IPS-20b (cell line): ENCODE data around the gene TUBB4B.

Source experiments
- H3K27ac ChIP-seq: one replicate; pipeline ENCODE4 v1.5.1; 2013; ENCODE audit warnings: low read length
- H3K27me3 ChIP-seq: 2 replicates; pipeline ENCODE4 v1.6.1; 2013; ENCODE audit warnings: mild to moderate bottlenecking, low read length, inconsistent platforms; ENCODE audit not compliant: insufficient read depth
- H3K36me3 ChIP-seq: 2 replicates; pipeline ENCODE4 v1.6.1; 2013; ENCODE audit warnings: low read depth, mild to moderate bottlenecking, inconsistent platforms, low read length, moderate library complexity; ENCODE audit not compliant: insufficient read depth
- H3K4me1 ChIP-seq: 2 replicates; pipeline ENCODE4 v1.6.1; 2013; ENCODE audit warnings: mild to moderate bottlenecking, control low read depth, inconsistent platforms, low read length, moderate library complexity; ENCODE audit not compliant: insufficient read depth
- H3K4me3 ChIP-seq: 2 replicates; pipeline ENCODE4 v1.5.1; 2013; ENCODE audit warnings: mild to moderate bottlenecking, low read length, inconsistent platforms
- H3K9ac ChIP-seq: 2 replicates; pipeline ENCODE4 v1.6.1; 2013; ENCODE audit warnings: low read depth, mild to moderate bottlenecking, inconsistent platforms, low read length, moderate library complexity
- H3K9me3 ChIP-seq: 2 replicates; pipeline ENCODE4 v1.6.1; 2013; ENCODE audit warnings: mild to moderate bottlenecking, low read depth, low read length, inconsistent platforms; ENCODE audit not compliant: insufficient read depth

TUBB4B gene

DNA sequence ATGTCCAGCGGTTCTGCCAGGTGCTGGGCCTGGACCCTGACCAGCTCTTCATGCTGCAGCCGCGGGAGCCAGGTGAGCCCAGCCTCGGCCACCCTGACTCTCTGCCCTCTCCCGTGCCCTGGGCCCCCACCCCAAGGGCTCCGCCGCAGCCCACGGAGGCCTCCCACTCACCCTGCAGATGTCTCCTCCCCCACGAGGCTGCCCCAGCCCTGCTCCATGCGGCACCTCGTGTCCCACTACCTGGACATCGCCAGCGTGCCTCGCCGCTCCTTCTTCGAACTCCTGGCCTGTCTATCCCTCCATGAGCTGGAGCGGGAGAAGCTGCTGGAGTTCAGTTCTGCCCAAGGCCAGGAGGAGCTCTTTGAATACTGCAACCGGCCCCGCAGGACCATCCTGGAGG, 26.5 kb upstream of the TUBB4B start:
- H3K9me3 ChIP-seq, result no peaks in the 10 kb centered on the region
- peaks cover 18% of the 10 kb centered on the region for H3K36me3 ChIP-seq
- no peaks in the 10 kb centered on the region for H3K4me1 ChIP-seq
- H3K27me3 ChIP-seq, result no peaks in the 10 kb centered on the region
- H3K4me3 ChIP-seq, result no peak overlapping the region
- no peak overlapping the region for H3K27ac ChIP-seq
- H3K9ac ChIP-seq, result no peak overlapping the region

- peaks cover 18% of the 10 kb centered on the region for H3K36me3 ChIP-seq
- H3K27ac ChIP-seq, result no peak overlapping the region
- H3K4me1 ChIP-seq, result no peaks in the 10 kb centered on the region
- no peak overlapping the region for H3K4me3 ChIP-seq
- H3K9ac ChIP-seq, result no peak overlapping the region
- H3K9me3 ChIP-seq, result no peaks in the 10 kb centered on the region
- no peaks in the 10 kb centered on the region for H3K27me3 ChIP-seq
Measured at GRCh38 chr9:137215196-137215986, 25.7 kb upstream of the TUBB4B start.

GRCh38 chr9:137216188-137216965, 24.7 kb upstream of the TUBB4B start:
- Histone ChIP-seq H3K9ac (no peak overlapping the region), H3K4me3 (no peak overlapping the region), H3K27me3 (no peaks in the 10 kb centered on the region), H3K36me3 (peaks cover 18% of the 10 kb centered on the region), H3K9me3 (no peaks in the 10 kb centered on the region), H3K27ac (no peak overlapping the region), H3K4me1 (no peaks in the 10 kb centered on the region)

DNA sequence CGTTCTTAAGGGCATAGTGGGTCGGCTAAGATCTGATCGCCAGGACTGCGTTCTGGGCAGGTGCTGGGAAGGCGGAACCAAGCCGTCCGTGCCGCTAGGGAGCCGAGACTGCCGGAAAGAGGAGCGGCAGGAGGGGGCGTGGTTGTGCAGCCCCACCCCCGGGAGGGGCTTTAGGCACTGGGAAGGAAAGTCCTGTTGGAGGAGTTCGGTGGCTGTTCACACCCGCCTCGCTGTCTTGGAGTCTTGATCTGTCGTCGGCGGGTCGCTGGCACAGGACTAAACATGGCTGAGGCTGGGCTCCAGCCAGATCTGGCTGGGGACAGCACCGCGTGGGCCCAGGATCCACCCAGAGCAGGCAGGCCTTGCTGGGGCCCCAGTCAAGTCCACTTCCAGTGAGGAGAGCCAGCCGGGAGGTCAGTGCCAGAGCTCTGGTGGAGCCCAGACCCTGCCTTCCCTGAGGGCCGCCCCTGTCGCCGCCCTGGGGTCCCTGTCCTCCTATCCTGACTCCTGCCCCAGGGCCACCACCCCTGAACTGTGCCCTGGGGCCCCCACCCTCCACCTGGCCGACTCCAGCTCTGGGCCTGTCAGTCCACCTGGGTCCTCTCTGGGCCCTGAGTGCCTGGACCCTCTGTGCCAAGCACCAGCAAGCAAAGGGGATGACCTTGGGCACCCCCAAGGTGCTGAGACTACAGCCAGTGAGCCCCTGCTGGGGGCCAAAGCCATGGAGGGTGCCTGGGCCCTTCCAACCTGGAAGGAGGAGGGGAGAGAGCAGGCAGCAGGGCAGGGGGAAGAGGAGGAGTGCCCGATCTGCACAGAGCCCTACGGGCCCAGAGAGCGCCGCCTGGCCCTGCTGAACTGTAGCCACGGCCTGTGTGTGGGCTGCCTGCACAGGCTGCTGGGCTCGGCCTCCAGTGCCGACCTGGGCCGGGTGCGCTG, 23.5 kb upstream of the TUBB4B start:
- H3K27ac ChIP-seq, result no peak overlapping the region
- no peak overlapping the region for H3K4me3 ChIP-seq

GRCh38 chr9:137218212-137218753, 22.8 kb upstream of the TUBB4B start:
- no peak overlapping the region for H3K27ac ChIP-seq
- H3K9ac ChIP-seq, result no peak overlapping the region
- H3K36me3 ChIP-seq, result peaks cover 18% of the 10 kb centered on the region
- no peak overlapping the region for H3K4me3 ChIP-seq
- no peaks in the 10 kb centered on the region for H3K9me3 ChIP-seq
- H3K4me1 ChIP-seq, result no peaks in the 10 kb centered on the region
- H3K27me3 ChIP-seq, result peaks cover 9% of the 10 kb centered on the region

More for the DNA sequence above, 23.5 kb upstream of the TUBB4B start:
- Histone ChIP-seq H3K36me3 (peaks cover 18% of the 10 kb centered on the region), H3K27me3 (peaks cover 3% of the 10 kb centered on the region), H3K9ac (no peak overlapping the region), H3K9me3 (no peaks in the 10 kb centered on the region), H3K4me1 (no peaks in the 10 kb centered on the region)

- Histone ChIP-seq H3K27me3 (peaks cover 9% of the 10 kb centered on the region), H3K27ac (no peak overlapping the region), H3K36me3 (peaks cover 18% of the 10 kb centered on the region), H3K4me1 (no peaks in the 10 kb centered on the region; the same call in 1 of the 2 replicates), H3K9ac (no peak overlapping the region), H3K9me3 (no peaks in the 10 kb centered on the region), H3K4me3 (no peak overlapping the region)
Measured at GRCh38 chr9:137218754-137219271, 22.3 kb upstream of the TUBB4B start.

DNA sequence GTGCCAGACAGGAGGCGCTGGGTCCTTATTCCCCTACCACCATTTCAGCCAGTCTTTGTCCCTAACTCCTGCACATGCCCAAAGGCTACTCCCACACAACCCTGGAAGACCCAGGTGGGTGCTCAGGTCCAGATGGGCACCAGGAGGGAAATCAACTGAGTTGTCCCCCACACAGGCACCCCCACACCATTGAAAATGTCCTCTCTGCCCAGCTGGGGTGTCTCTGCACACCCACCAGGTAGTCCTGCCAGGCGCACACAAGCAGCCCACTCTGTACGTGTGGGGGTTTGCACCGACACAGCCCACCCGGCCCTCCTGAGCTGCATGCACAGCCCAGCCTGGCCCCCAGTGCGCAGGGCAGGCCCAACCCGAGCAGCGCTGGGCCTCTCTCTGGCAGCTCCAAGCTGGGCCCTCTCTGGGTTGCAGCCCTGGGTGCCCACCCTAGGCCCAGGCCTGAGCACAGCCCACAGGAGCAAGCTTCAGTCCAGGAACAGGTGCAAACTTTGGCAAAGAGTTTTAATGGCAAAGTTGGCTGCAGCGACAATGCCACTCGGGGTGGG, 21.2 kb upstream of the TUBB4B start:
- Histone ChIP-seq H3K4me3 (no peak overlapping the region), H3K27ac (no peak overlapping the region), H3K9me3 (no peaks in the 10 kb centered on the region), H3K27me3 (peaks cover 9% of the 10 kb centered on the region), H3K36me3 (peaks cover 17% of the 10 kb centered on the region), H3K9ac (no peak overlapping the region), H3K4me1 (peaks cover 3% of the 10 kb centered on the region; the same call in 1 of the 2 replicates)

DNA sequence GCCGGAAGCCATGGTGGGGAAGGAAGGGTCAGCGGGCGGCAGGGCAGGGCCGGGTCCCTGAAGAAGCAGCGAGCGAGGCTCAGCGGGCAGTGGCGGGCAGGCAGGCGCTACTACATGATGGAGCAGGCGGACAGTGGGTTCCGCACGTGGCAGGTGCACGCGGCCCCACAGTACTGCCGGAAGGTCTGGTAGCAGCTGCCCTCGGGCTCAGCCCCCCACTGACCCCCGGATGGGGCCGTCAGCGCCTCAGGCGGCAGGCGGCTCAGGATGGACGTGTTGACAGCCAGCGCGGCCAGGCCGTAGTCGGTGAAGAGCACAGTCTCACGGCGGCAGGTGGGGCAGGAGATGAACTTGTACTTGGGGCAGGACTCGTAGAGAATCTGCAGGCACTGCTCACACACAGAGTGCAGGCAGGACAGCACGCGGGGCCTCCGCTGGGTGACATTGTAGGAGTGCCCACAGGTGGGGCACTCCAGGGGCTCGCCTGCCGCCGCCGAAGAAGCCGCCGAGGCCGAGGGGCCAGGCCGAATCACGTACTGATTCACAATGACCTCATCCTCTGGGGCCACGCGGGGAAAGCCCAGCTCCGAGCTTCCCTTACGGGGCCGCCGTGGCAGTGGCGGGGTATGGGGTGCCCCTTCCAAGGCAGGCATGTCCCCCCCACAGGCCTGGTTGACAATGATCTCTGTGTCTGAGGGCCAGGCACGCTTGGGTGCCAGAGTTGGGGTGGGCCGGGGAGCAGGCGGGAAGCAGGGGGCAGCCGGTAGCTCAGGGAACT, 20.6 kb upstream of the TUBB4B start:
- H3K27me3 ChIP-seq, result peaks cover 9% of the 10 kb centered on the region
- H3K27ac ChIP-seq, result no peak overlapping the region
- peaks cover 10% of the 10 kb centered on the region for H3K36me3 ChIP-seq
- H3K4me3 ChIP-seq, result no peak overlapping the region
- peaks cover 3% of the 10 kb centered on the region; the same call in 1 of the 2 replicates for H3K4me1 ChIP-seq
- H3K9ac ChIP-seq, result no peak overlapping the region
- no peaks in the 10 kb centered on the region for H3K9me3 ChIP-seq

DNA sequence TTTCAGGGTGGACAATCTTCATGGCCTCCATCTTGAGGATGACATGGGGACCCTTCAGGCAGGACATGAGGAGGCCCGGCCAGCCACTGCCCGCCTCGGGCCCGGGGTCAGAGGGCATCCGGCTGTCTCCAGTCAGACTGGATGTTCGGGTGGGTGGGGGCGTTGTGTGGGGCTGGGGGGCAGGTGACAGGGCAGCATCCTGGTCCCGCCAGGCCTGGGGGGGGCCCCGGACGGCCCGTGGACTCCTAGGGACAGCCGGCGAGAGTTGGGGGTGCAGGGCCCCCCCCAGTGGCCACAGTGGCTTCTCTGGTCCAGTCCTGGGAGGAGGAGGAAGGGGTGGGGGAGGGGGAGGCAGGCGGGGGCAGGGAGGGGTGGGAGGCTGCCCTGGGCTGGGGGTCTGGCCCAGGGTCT, 20.0 kb upstream of the TUBB4B start:
- H3K4me1 ChIP-seq, result peaks cover 3% of the 10 kb centered on the region; the same call in 1 of the 2 replicates
- no peak overlapping the region for H3K4me3 ChIP-seq
- peaks cover 9% of the 10 kb centered on the region for H3K27me3 ChIP-seq
- H3K27ac ChIP-seq, result no peak overlapping the region
- no peak overlapping the region for H3K9ac ChIP-seq
- no peaks in the 10 kb centered on the region for H3K9me3 ChIP-seq
- H3K36me3 ChIP-seq, result 0 out of 2 replicates have a peak, but pooled peaks cover 5% of the 10 kb centered on the region

DNA sequence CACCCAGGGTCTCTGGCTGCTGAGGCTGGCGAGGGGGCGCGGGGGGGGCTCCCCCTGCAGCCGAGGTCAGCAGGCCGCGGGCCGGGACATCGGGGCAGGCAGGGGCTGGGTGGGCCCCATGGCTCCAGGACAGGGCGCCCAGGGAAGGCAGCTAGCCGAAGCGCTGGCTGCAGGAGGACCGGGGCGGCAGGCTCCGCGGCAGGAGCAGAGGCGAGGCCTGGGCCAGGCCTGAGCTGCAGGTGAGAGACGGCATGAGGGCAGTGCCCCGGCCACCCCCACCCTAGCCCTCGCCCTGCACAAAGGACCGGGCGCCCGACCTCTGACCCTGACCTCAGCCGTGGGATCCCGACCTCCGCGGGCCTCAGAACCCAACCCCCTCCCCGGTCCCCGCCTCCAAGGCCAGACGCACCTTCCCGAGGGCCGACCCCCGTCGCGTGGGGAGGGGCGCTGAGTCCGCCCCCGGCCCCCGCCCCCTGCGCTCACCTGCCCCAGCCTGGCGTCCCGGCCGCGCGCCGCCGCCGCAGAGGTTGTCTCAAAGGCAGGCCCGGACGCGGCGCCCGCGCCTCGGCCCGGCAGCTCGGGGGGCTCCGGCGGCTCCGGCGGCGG, 19.5 kb upstream of the TUBB4B start:
- Histone ChIP-seq H3K36me3 (0 out of 2 replicates have a peak, but pooled peaks cover 1% of the 10 kb centered on the region), H3K4me1 (peaks cover 3% of the 10 kb centered on the region; the same call in 1 of the 2 replicates), H3K27ac (no peak overlapping the region), H3K9me3 (no peaks in the 10 kb centered on the region), H3K9ac (no peak overlapping the region), H3K4me3 (peak overlapping the region; percentile 52; the same call in 1 of the 2 replicates), H3K27me3 (peaks cover 9% of the 10 kb centered on the region)
